ENCODE measurements around the gene TGDS. TPM values are rescaled to one million over a fixed set of nuclear protein-coding genes. Genes with fewer than 3 reads are reported as not detected.
A peak's percentile ranks its signal among the peaks of the same experiment; 100 is the strongest.

Gene TGDS
- total RNA-seq, 5 donors from 2014 or later (not counting 1 experiment from before 2014, with no cell fraction given), result 5.6 to 16.4 (median 12.9) TPM

GRCh38 chr13:94552095-94552494, 43.9 kb downstream of the TGDS start:
- H3K36me3 ChIP-seq (ENCODE audit: control insufficient read depth in 2 of 2, extremely low read depth in 1 of 2, insufficient read depth in 1 of 2, low read length in 1 of 2), result no peaks in the 10 kb centered on the region
- no peak overlapping the region for H3K27ac ChIP-seq (ENCODE audit: low read length)
- Mint-ChIP-seq H3K4me3 (no peak overlapping the region), H3K27ac (no peak overlapping the region), H3K9me3 (no peaks in the 10 kb centered on the region), H3K4me1 (peaks cover 19 to 30% (median 21%) of the 10 kb centered on the region in 3 donors), H3K27me3 (peaks cover 3 to 4% of the 10 kb centered on the region in 2 donors), H3K36me3 (peaks cover 5% of the 10 kb centered on the region)
- CTCF ChIA-PET, result no interaction called here
- POLR2A ChIA-PET, result no interaction called here
- no peak for ATAC-seq (replicated peaks in 1 of 4)
- no peaks in the 10 kb centered on the region for H3K27me3 ChIP-seq (replicated peaks in 1 of 2; ENCODE audit: control insufficient read depth in 2 of 2, extremely low read depth in 1 of 2, insufficient read depth in 2 of 2, low read length in 1 of 2)
- WGBS (ENCODE audit: insufficient coverage), result 95% methylated on average over 3 of the region's 5 CpGs
- no peak overlapping the region for H3K4me3 ChIP-seq (ENCODE audit: control insufficient read depth in 1 of 2, extremely low read depth in 1 of 2, low read length in 1 of 2)
- no peak for DNase-seq
- peaks cover 6 to 25% of the 10 kb centered on the region in 2 experiments for H3K4me1 ChIP-seq (ENCODE audit: control insufficient read depth in 1 of 2, extremely low read depth in 1 of 2, insufficient read depth in 2 of 2, low read length in 2 of 2)
- no peaks in the 10 kb centered on the region for H3K9me3 ChIP-seq

DNA sequence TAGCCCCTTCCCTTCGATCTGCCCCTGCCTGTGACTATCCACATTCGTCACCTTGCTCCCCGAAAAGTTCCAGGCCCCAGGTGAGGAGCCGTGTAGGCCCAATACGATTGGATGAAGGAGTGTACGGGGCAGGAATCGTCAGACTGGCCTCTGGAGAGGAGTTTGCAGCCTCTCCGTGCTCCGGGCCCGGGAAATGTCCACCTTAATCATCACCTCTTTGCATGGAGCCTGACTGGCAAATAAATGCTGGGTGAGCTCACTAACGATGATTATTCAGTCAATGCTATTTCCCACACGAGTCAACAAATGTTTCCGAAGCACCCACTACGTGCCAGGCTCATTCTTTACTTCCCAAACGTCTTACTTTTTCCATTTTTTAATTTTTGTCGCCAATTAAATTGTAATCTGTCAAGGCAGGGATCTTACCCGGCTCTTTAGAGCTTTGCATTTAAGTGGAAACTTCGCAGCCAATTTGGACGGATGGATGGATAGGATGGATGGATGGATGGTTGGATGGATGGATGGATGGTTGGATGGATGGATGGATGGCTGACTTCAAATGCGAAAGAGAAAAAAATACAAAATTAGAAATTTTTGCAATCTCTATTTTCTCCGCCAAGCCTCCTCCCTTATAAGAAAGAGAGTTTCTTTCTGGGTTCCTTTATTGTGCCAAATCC, 45.8 kb downstream of the TGDS start:
- peaks cover 0 to 5% (median 2%) of the 10 kb centered on the region in 3 donors for H3K9me3 Mint-ChIP-seq

DNA sequence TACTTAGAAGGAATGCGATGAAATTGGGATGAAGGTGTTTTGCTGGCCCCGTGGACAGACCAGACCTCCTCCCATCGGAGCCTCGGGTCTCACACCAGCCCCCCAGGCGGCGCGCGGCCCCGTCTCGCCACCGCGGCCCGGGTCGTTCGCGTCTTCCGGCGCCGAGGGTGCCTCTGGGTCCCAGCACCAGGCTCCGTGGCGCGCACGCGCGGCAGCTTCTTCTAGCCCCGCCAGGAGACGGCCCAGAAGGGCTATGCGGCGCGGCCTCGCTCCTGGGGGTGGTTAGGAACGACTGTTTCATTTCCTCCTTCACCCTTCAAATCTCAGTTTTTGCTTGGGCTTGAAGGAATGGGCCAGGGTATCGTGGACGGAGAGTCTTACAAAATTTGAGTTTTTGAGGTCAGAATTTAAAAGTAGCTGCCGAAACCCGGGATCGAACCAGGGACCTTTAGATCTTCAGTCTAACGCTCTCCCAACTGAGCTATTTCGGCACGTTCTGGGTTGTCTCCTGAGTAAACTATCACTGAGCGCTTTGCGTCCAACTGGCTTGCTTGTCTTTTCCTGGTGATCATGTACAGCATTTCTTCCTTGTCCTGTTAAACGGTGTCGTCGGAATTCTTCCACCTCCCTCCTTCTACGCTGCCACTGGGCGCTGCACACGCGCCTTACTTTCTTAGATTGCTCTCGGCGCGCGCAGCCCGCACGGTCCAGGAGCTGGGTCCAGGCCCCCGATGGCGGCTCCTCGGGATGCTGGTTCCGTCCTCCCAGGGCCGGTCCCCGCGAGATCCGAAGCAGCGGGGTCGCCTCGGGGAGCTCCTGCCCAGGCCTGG, 46.5 kb downstream of the TGDS start:
- POLR2A ChIA-PET, result interaction anchor here (0.6 to 1.6 kb wide), 4 partner anchors 36 to 1127 kb away, joined by 3 to 8 read pairs (median 3); partner anchors contain the start of genes DNAJC3 (in 1 of the 2) and TGDS (in 1 of the 2)

More for the DNA sequence above, 45.8 kb downstream of the TGDS start:
- Histone ChIP-seq H3K27ac (ENCODE audit: low read length) (peak overlapping the region; percentile 95), H3K4me3 (ENCODE audit: control insufficient read depth in 1 of 2, extremely low read depth in 1 of 2, low read length in 1 of 2) (peak overlapping the region; percentile 77 to 85), H3K36me3 (ENCODE audit: control insufficient read depth in 2 of 2, extremely low read depth in 1 of 2, insufficient read depth in 1 of 2, low read length in 1 of 2) (no peaks in the 10 kb centered on the region), H3K4me1 (ENCODE audit: control insufficient read depth in 1 of 2, extremely low read depth in 1 of 2, insufficient read depth in 2 of 2, low read length in 2 of 2) (peaks cover 6 to 25% of the 10 kb centered on the region in 2 experiments), H3K27me3 (replicated peaks in 1 of 2; ENCODE audit: control insufficient read depth in 2 of 2, extremely low read depth in 1 of 2, insufficient read depth in 2 of 2, low read length in 1 of 2) (no peaks in the 10 kb centered on the region), H3K9me3 (no peaks in the 10 kb centered on the region)
- peaks cover 19 to 30% (median 21%) of the 10 kb centered on the region in 3 donors for H3K4me1 Mint-ChIP-seq
- H3K27me3 Mint-ChIP-seq, result peaks cover 3 to 4% of the 10 kb centered on the region in 2 donors
- H3K36me3 Mint-ChIP-seq, result peaks cover 5% of the 10 kb centered on the region
- no peak for DNase-seq
- peak in 1 of 4 experiments; percentile 2 for ATAC-seq (replicated peaks in 1 of 4)
- peak overlapping the region; percentile 79 to 92 (median 89) for H3K4me3 Mint-ChIP-seq
- H3K27ac Mint-ChIP-seq, result peak overlapping the region; percentile 96 to 99
- 47% methylated on average over 13 of the region's 21 CpGs for WGBS (ENCODE audit: insufficient coverage)
- POLR2A ChIA-PET, result interaction anchor here in 1 of 2 donors (0.6 to 1.6 kb wide), 4 partner anchors 35 to 1126 kb away, joined by 3 to 8 read pairs (median 4); partner anchors contain the start of genes DNAJC3, GPR180 and TGDS
- CTCF ChIA-PET, result interaction anchor here (0.6 to 2.4 kb wide), 11 partner anchors 11 to 162 kb away, joined by 3 to 14 read pairs (median 5); partner anchors contain the start of gene TGDS (in 1 of the 2)

DNA sequence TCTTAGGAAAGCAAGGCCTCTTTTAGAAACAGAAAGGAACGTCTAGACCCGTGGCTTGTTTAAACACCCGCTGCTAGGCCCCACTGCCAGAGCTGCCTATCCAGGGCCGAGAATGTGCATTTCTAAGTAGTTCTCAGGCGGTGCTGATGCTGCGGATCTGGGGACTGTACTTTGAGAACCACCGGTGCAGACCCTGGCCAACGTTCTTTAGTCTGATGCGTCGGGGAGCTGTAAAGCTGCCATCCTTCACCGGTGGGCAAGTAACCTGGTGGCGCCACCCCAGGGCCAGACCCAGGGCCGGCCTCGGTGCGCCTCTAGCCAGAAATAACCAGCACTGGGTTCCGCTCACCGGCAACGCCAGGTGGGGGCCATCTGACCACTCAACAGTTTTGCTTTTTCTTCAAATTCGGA, 47.1 kb downstream of the TGDS start:
- peaks cover 5% of the 10 kb centered on the region for H3K36me3 Mint-ChIP-seq
- peaks cover 19 to 30% (median 27%) of the 10 kb centered on the region in 3 donors for H3K4me1 Mint-ChIP-seq
- ChIA-PET CTCF (interaction anchor here (0.9 to 2.4 kb wide), 10 partner anchors 12 to 160 kb away, joined by 3 to 14 read pairs (median 5); partner anchors contain the start of gene TGDS (in 1 of the 2)), POLR2A (interaction anchor here (1.2 to 1.6 kb wide), 2 partner anchors 47 to 48 kb away, joined by 3 to 8 read pairs; partner anchors contain the start of gene TGDS (in 1 of the 2))
- peaks cover 6 to 25% of the 10 kb centered on the region in 2 experiments for H3K4me1 ChIP-seq (ENCODE audit: control insufficient read depth in 1 of 2, extremely low read depth in 1 of 2, insufficient read depth in 2 of 2, low read length in 2 of 2)
- H3K9me3 ChIP-seq, result no peaks in the 10 kb centered on the region
- ATAC-seq (replicated peaks in 1 of 4) (peak; percentile 31 to 49 (median 40)), DNase-seq (peak in 29 of 35 experiments; percentile 2 to 66 (median 26))
- WGBS (ENCODE audit: insufficient coverage), result under 1% methylated on average over 16 of the region's 19 CpGs
- peaks cover 3 to 4% of the 10 kb centered on the region in 2 donors for H3K27me3 Mint-ChIP-seq
- H3K27ac ChIP-seq (ENCODE audit: low read length), result peak overlapping the region; percentile 95
- H3K9me3 Mint-ChIP-seq, result peaks cover 0 to 5% (median 2%) of the 10 kb centered on the region in 3 donors
- H3K27ac Mint-ChIP-seq, result peak overlapping the region; percentile 90 to 99
- peak overlapping the region; percentile 79 to 92 (median 89) for H3K4me3 Mint-ChIP-seq
- H3K4me3 ChIP-seq (ENCODE audit: control insufficient read depth in 1 of 2, extremely low read depth in 1 of 2, low read length in 1 of 2), result peak overlapping the region; percentile 77 to 85
- no peaks in the 10 kb centered on the region for H3K27me3 ChIP-seq (replicated peaks in 1 of 2; ENCODE audit: control insufficient read depth in 2 of 2, extremely low read depth in 1 of 2, insufficient read depth in 2 of 2, low read length in 1 of 2)
- H3K36me3 ChIP-seq (ENCODE audit: control insufficient read depth in 2 of 2, extremely low read depth in 1 of 2, insufficient read depth in 1 of 2, low read length in 1 of 2), result no peaks in the 10 kb centered on the region

More for the DNA sequence above, 46.5 kb downstream of the TGDS start:
- peaks cover 6 to 25% of the 10 kb centered on the region in 2 experiments for H3K4me1 ChIP-seq (ENCODE audit: control insufficient read depth in 1 of 2, extremely low read depth in 1 of 2, insufficient read depth in 2 of 2, low read length in 2 of 2)
- no peaks in the 10 kb centered on the region for H3K27me3 ChIP-seq (replicated peaks in 1 of 2; ENCODE audit: control insufficient read depth in 2 of 2, extremely low read depth in 1 of 2, insufficient read depth in 2 of 2, low read length in 1 of 2)
- Mint-ChIP-seq H3K9me3 (peaks cover 0 to 5% (median 2%) of the 10 kb centered on the region in 3 donors), H3K4me3 (peak overlapping the region; percentile 79 to 92 (median 89)), H3K36me3 (peaks cover 5% of the 10 kb centered on the region), H3K27me3 (peaks cover 3 to 4% of the 10 kb centered on the region in 2 donors), H3K27ac (peak overlapping the region; percentile 96 to 99), H3K4me1 (peaks cover 19 to 30% (median 22%) of the 10 kb centered on the region in 3 donors)
- peak overlapping the region; percentile 95 for H3K27ac ChIP-seq (ENCODE audit: low read length)
- no peaks in the 10 kb centered on the region for H3K36me3 ChIP-seq (ENCODE audit: control insufficient read depth in 2 of 2, extremely low read depth in 1 of 2, insufficient read depth in 1 of 2, low read length in 1 of 2)
- peak; percentile 89 to 93 (median 93) for ATAC-seq (replicated peaks in 1 of 4)
- CTCF ChIA-PET, result interaction anchor here (0.6 to 2.4 kb wide), 12 partner anchors 11 to 161 kb away, joined by 3 to 14 read pairs (median 4); partner anchors contain the start of gene TGDS (in 1 of the 2)
- 2% methylated on average over 55 of the region's 66 CpGs for WGBS (ENCODE audit: insufficient coverage)
- peak; percentile 84 to 95 (median 90) for DNase-seq
- H3K9me3 ChIP-seq, result no peaks in the 10 kb centered on the region
- peak overlapping the region; percentile 77 to 85 for H3K4me3 ChIP-seq (ENCODE audit: control insufficient read depth in 1 of 2, extremely low read depth in 1 of 2, low read length in 1 of 2)

DNA sequence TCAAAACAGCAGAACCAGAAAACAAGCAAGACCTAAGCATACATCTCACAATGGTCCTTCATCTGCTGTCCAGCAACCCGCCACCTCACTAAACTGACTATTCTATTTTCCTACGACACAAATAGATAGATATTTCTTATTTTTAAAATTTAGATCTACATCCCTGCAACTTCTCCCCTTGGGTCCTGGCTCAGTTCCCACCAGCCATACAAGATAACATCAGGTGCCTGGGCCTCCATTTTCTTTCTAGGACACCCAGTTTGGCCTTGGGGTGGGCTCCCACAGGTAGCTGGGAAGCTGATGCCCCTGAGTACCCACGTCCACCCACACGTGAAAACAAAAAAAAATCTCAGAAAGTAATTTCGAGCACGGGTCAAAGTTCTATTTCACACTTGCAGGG, 47.6 kb downstream of the TGDS start:
- H3K9me3 ChIP-seq, result no peaks in the 10 kb centered on the region
- Mint-ChIP-seq H3K9me3 (peaks cover 0 to 5% (median 2%) of the 10 kb centered on the region in 3 donors), H3K27ac (peak overlapping the region; percentile 90 to 99), H3K27me3 (peaks cover 3 to 4% of the 10 kb centered on the region in 2 donors), H3K4me3 (peak overlapping the region; percentile 79 to 92 (median 89)), H3K36me3 (peaks cover 5% of the 10 kb centered on the region), H3K4me1 (peaks cover 19 to 30% (median 30%) of the 10 kb centered on the region in 3 donors)
- H3K27me3 ChIP-seq (replicated peaks in 1 of 2; ENCODE audit: control insufficient read depth in 2 of 2, extremely low read depth in 1 of 2, insufficient read depth in 2 of 2, low read length in 1 of 2), result no peaks in the 10 kb centered on the region
- peak overlapping the region; percentile 77 to 85 for H3K4me3 ChIP-seq (ENCODE audit: control insufficient read depth in 1 of 2, extremely low read depth in 1 of 2, low read length in 1 of 2)
- H3K36me3 ChIP-seq (ENCODE audit: control insufficient read depth in 2 of 2, extremely low read depth in 1 of 2, insufficient read depth in 1 of 2, low read length in 1 of 2), result no peaks in the 10 kb centered on the region
- WGBS (ENCODE audit: insufficient coverage), result 10% methylated on average over 3 of the region's 6 CpGs
- DNase-seq (peak in 1 of 35 experiments; percentile 2), ATAC-seq (replicated peaks in 1 of 4) (no peak)
- peak overlapping the region; percentile 95 for H3K27ac ChIP-seq (ENCODE audit: low read length)
- ChIA-PET CTCF (interaction anchor here (0.6 to 2.4 kb wide), 7 partner anchors 12 to 92 kb away, joined by 3 to 14 read pairs (median 5); partner anchors contain the start of gene TGDS (in 1 of the 2)), POLR2A (interaction anchor here (1.2 to 1.6 kb wide), 2 partner anchors 47 to 49 kb away, joined by 3 to 8 read pairs; partner anchors contain the start of gene TGDS (in 1 of the 2))
- H3K4me1 ChIP-seq (ENCODE audit: control insufficient read depth in 1 of 2, extremely low read depth in 1 of 2, insufficient read depth in 2 of 2, low read length in 2 of 2), result peaks cover 6 to 25% of the 10 kb centered on the region in 2 experiments

Measured in T-cell (primary cell).